Astrocyte (in vitro differentiated cells and primary cell): ENCODE results near the gene RAI2. TPM values are rescaled to one million over a fixed set of nuclear protein-coding genes. Genes with fewer than 3 reads are reported as not detected.
A peak's percentile ranks its signal among the peaks of the same experiment; 100 is the strongest.

Experiments used
- DNase-seq: peaks from one replicate; pipeline ENCODE4 v3.0.0-alpha.2; 2010; ENCODE audit warnings: low read depth
- FAIRE-seq: peaks from 2 replicates; lab custom pipeline; 2011; peaks lifted over from hg19 to GRCh38; lab: Jason Lieb, UNC
- H2AFZ ChIP-seq: 2 replicates; pipeline ENCODE4 v1.6.0; 2012; ENCODE audit warnings: low read depth, low read length, inconsistent platforms
- H3K27ac ChIP-seq: 2 replicates; pipeline ENCODE4 v1.5.1; 2011; ENCODE audit warnings: low read depth, low read length, inconsistent platforms
- H3K27me3 ChIP-seq: 2 replicates; pipeline ENCODE4 v1.6.0; 2011; ENCODE audit warnings: low read length, inconsistent platforms; ENCODE audit not compliant: insufficient read depth
- H3K36me3 ChIP-seq: 2 replicates; pipeline ENCODE4 v1.5.1; 2011; ENCODE audit warnings: low read length, inconsistent platforms; ENCODE audit not compliant: insufficient read depth
- H3K4me1 ChIP-seq: 2 replicates; pipeline ENCODE4 v1.5.1; 2011; ENCODE audit warnings: low read length, inconsistent platforms; ENCODE audit not compliant: insufficient read depth
- H3K4me2 ChIP-seq: 2 replicates; pipeline ENCODE4 v1.6.0; 2012; ENCODE audit warnings: low read length, inconsistent platforms
- H3K4me3 ChIP-seq: 2 replicates; pipeline ENCODE4 v1.5.1; 2011; ENCODE audit warnings: low read depth, mild to moderate bottlenecking, low read length, inconsistent platforms; ENCODE audit not compliant: insufficient read depth
- H3K79me2 ChIP-seq: 2 replicates; pipeline ENCODE4 v1.6.0; 2012; ENCODE audit warnings: mild to moderate bottlenecking, low read length, inconsistent platforms; ENCODE audit not compliant: insufficient read depth
- H3K9ac ChIP-seq: 2 replicates; pipeline ENCODE4 v1.6.0; 2012; ENCODE audit warnings: mild to moderate bottlenecking, low read length, inconsistent platforms
- H3K9me3 ChIP-seq: 2 replicates; pipeline ENCODE4 v1.5.1; 2012; ENCODE audit warnings: low read depth, mild to moderate bottlenecking, low read length, inconsistent platforms; ENCODE audit not compliant: insufficient read depth
- H4K20me1 ChIP-seq: 2 replicates; pipeline ENCODE4 v1.6.0; 2012; ENCODE audit warnings: low read length, inconsistent platforms; ENCODE audit not compliant: insufficient read depth
- H3K27ac Mint-ChIP-seq: one replicate; pipeline ENCODE4 v1.8.0; 2021; ENCODE audit warnings: mild to moderate bottlenecking, mixed read lengths; ENCODE audit not compliant: unreplicated experiment
- H3K27me3 Mint-ChIP-seq: one replicate; pipeline ENCODE4 v1.8.0; 2021; ENCODE audit warnings: low read depth, mixed read lengths; ENCODE audit not compliant: unreplicated experiment
- H3K36me3 Mint-ChIP-seq: one replicate; pipeline ENCODE4 v1.8.0; 2021; ENCODE audit warnings: low read depth, mixed read lengths; ENCODE audit not compliant: unreplicated experiment
- H3K4me1 Mint-ChIP-seq: one replicate; pipeline ENCODE4 v1.8.0; 2021; ENCODE audit warnings: low read depth, mixed read lengths; ENCODE audit not compliant: unreplicated experiment
- H3K4me3 Mint-ChIP-seq: one replicate; pipeline ENCODE4 v1.8.0; 2021; ENCODE audit warnings: mild to moderate bottlenecking, moderate library complexity, mixed read lengths; ENCODE audit not compliant: unreplicated experiment
- H3K9me3 Mint-ChIP-seq: one replicate; pipeline ENCODE4 v1.8.0; 2021; ENCODE audit warnings: mild to moderate bottlenecking, mixed read lengths; ENCODE audit not compliant: unreplicated experiment
- EZH2 ChIP-seq: IDR thresholded peaks from 2 replicates; pipeline ENCODE4 v1.6.1; 2012; ENCODE audit warnings: mild to moderate bottlenecking, low read length, inconsistent platforms; ENCODE audit not compliant: insufficient read depth
- total RNA-seq: library from RNA; stranded (reverse); gene quantifications from 2 replicates; pipeline ENCODE4 v1.2.1, GENCODE V29; 2021
- TF ChIP-seq, protein P1 (sequence below): IDR thresholded peaks from 2 replicates; pipeline ENCODE4 v1.5.1; 2011; ENCODE audit warnings: low read depth, mild to moderate bottlenecking, inconsistent platforms, low read length, moderate library complexity; ENCODE audit not compliant: insufficient read depth

RAI2 gene
- total RNA-seq, 1 donor from 2014 or later: 0.66 TPM

DNA sequence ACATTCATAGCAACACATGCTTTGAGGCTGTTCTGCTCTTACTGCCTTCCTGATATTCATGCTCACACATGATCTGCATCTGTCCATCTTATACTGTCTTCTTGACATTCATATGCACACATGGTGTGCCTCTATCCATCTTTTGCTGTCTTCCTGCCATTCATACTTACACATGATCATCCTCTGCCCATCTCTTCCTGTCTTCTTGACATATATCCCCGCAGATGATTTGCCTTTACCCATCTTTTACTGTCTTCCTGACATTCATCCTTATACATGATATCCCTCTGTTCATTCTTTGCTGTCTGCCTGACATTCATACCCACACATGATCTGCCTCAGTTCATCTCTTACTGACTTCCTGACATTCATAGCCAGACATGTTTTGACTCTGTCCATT lies 87.0 kb downstream of the RAI2 start:
- Histone ChIP-seq H3K4me1 (no peaks in the 10 kb centered on the region), H2AFZ (no peak overlapping the region), H3K9me3 (no peaks in the 10 kb centered on the region), H3K4me2 (no peak overlapping the region), H3K36me3 (no peaks in the 10 kb centered on the region), H3K27me3 (no peaks in the 10 kb centered on the region), H4K20me1 (no peaks in the 10 kb centered on the region), H3K27ac (no peak overlapping the region), H3K9ac (no peak overlapping the region), H3K4me3 (no peak overlapping the region), H3K79me2 (no peaks in the 10 kb centered on the region)
- Mint-ChIP-seq H3K9me3 (no peaks in the 10 kb centered on the region), H3K27me3 (peaks cover 8% of the 10 kb centered on the region), H3K36me3 (no peaks in the 10 kb centered on the region), H3K27ac (no peak overlapping the region), H3K4me1 (no peaks in the 10 kb centered on the region), H3K4me3 (no peak overlapping the region)
- DNase-seq: no peak
- FAIRE-seq: peak; percentile 69
- TF ChIP-seq, protein P1, sequence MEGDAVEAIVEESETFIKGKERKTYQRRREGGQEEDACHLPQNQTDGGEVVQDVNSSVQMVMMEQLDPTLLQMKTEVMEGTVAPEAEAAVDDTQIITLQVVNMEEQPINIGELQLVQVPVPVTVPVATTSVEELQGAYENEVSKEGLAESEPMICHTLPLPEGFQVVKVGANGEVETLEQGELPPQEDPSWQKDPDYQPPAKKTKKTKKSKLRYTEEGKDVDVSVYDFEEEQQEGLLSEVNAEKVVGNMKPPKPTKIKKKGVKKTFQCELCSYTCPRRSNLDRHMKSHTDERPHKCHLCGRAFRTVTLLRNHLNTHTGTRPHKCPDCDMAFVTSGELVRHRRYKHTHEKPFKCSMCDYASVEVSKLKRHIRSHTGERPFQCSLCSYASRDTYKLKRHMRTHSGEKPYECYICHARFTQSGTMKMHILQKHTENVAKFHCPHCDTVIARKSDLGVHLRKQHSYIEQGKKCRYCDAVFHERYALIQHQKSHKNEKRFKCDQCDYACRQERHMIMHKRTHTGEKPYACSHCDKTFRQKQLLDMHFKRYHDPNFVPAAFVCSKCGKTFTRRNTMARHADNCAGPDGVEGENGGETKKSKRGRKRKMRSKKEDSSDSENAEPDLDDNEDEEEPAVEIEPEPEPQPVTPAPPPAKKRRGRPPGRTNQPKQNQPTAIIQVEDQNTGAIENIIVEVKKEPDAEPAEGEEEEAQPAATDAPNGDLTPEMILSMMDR: no peak
- no peak for TF ChIP-seq EZH2

DNA sequence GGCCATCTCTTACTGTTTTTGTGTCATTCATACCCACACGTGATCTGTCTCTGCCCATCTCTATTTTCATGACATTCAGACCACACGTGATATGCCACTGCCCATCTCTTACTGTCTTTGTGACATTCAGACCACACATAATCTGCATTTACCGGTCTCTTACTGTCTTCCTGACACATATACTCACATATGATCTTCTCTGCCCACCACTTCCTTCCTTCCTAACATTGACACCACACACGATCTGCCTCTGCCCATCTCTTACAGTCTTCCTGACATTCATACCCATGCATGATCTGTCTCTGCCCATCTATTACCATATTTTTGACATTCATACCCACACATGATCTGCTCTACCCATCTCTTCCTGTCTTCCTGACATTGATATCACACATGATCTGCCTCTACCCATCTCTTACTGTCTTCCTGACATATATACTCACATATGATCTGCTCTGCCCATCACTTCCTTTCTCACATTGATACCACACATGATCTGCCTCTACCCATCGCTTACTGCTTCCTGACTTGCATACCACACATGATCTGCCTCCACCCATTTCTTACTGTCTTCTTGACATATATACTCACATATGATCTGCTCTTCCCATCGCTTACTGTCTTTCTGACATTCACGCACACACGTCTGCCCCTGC lies 87.7 kb downstream of the RAI2 start:
- FAIRE-seq: peak; percentile 66
- Mint-ChIP-seq H3K36me3 (no peaks in the 10 kb centered on the region), H3K27ac (no peak overlapping the region), H3K27me3 (peaks cover 8% of the 10 kb centered on the region), H3K4me3 (no peak overlapping the region), H3K9me3 (no peaks in the 10 kb centered on the region), H3K4me1 (no peaks in the 10 kb centered on the region)
- no peaks in the 10 kb centered on the region for H3K27me3 ChIP-seq
- H3K9me3 ChIP-seq: no peaks in the 10 kb centered on the region
- H3K27ac ChIP-seq: no peak overlapping the region
- H4K20me1 ChIP-seq: no peaks in the 10 kb centered on the region
- no peak overlapping the region for H3K9ac ChIP-seq
- no peak for TF ChIP-seq EZH2
- TF ChIP-seq, protein P1: no peak
- H2AFZ ChIP-seq: no peak overlapping the region
- H3K79me2 ChIP-seq: no peaks in the 10 kb centered on the region
- H3K4me3 ChIP-seq: no peak overlapping the region
- no peak overlapping the region for H3K4me2 ChIP-seq
- H3K4me1 ChIP-seq: no peaks in the 10 kb centered on the region
- H3K36me3 ChIP-seq: no peaks in the 10 kb centered on the region
- DNase-seq: no peak

DNA sequence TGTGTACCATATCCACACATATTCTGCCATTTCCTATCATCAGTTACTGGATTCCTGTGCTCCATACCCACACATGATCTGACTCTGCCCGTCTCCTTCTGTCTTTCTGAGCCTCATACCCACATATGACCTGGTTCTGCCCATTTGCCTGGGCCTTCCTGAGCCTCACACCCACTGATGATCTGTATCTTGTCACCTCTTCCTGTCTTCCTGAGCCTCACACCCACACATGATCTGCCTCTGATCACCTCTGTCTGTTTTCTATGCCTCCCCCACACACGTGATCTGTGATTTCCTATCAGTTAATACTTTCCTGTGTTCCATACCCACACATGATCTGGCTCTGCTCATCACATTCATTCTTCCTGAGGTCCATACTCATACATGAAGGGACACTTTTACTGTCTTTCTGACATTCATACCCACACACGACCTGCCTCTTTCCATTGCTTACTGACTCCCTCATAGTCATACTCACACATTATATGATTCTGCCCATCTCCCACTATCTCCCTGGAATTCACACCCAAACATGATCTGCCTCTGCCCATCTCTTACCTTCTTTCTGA lies 91.3 kb downstream of the RAI2 start:
- peak; percentile 26 for FAIRE-seq
- Histone ChIP-seq H3K79me2 (no peaks in the 10 kb centered on the region), H3K4me2 (no peak overlapping the region), H4K20me1 (no peaks in the 10 kb centered on the region), H3K27me3 (no peaks in the 10 kb centered on the region), H3K9ac (no peak overlapping the region), H3K4me3 (no peak overlapping the region), H3K9me3 (no peaks in the 10 kb centered on the region), H2AFZ (no peak overlapping the region), H3K27ac (no peak overlapping the region), H3K4me1 (no peaks in the 10 kb centered on the region), H3K36me3 (no peaks in the 10 kb centered on the region)
- TF ChIP-seq, protein P1: no peak
- TF ChIP-seq EZH2: no peak
- Mint-ChIP-seq H3K27ac (no peak overlapping the region), H3K4me1 (no peaks in the 10 kb centered on the region), H3K36me3 (no peaks in the 10 kb centered on the region), H3K27me3 (no peaks in the 10 kb centered on the region), H3K4me3 (no peak overlapping the region), H3K9me3 (no peaks in the 10 kb centered on the region)
- no peak for DNase-seq
